Stimulated activated naive CD8-positive, alpha-beta T cell treated with anti-CD3 and anti-CD28 coated beads, Interleukin-15, amount 100 ng/mL, for 72 hours (primary cell): Measurements from ENCODE around the gene KCNT1.

Source experiments
- ATAC-seq: fragments of 150-1000 bp; cut with Tn5 transposase; 2 replicates; pipeline ENCODE4 v1.10.0; 2021; ENCODE audit warnings: mild to moderate bottlenecking, moderate library complexity
- DNase-seq, 2 donors: peaks; one replicate each; pipeline ENCODE4 v3.0.0; 2021 to 2022
- H3K27ac Mint-ChIP-seq, 2 donors: one replicate each; pipeline ENCODE4 v1.8.0; 2022; ENCODE audit warnings: mild to moderate bottlenecking in 2 of 2, mixed read lengths in 2 of 2, moderate library complexity in 2 of 2
- H3K27me3 Mint-ChIP-seq: one replicate; pipeline ENCODE4 v1.8.0; 2022; ENCODE audit warnings: mixed read lengths
- H3K4me1 Mint-ChIP-seq: one replicate; pipeline ENCODE4 v1.8.0; 2022; ENCODE audit warnings: mild to moderate bottlenecking, mixed read lengths
- H3K4me3 Mint-ChIP-seq, 2 donors: one replicate each; pipeline ENCODE4 v1.8.0; 2022; ENCODE audit warnings: mild to moderate bottlenecking in 2 of 2, mixed read lengths in 2 of 2, moderate library complexity in 1 of 2
- H3K9me3 Mint-ChIP-seq, 2 donors: one replicate each; pipeline ENCODE4 v1.8.0; 2022; ENCODE audit warnings: mixed read lengths in 2 of 2

Gene KCNT1

GRCh38 chr9:135724186-135724787 lies 22.3 kb downstream of the KCNT1 start:
- Mint-ChIP-seq H3K4me3 (no peak overlapping the region), H3K4me1 (no peaks in the 10 kb centered on the region), H3K9me3 (no peaks in the 10 kb centered on the region), H3K27me3 (peaks cover 27% of the 10 kb centered on the region), H3K27ac (no peak overlapping the region)
- ATAC-seq (no peak), DNase-seq (no peak)

DNA sequence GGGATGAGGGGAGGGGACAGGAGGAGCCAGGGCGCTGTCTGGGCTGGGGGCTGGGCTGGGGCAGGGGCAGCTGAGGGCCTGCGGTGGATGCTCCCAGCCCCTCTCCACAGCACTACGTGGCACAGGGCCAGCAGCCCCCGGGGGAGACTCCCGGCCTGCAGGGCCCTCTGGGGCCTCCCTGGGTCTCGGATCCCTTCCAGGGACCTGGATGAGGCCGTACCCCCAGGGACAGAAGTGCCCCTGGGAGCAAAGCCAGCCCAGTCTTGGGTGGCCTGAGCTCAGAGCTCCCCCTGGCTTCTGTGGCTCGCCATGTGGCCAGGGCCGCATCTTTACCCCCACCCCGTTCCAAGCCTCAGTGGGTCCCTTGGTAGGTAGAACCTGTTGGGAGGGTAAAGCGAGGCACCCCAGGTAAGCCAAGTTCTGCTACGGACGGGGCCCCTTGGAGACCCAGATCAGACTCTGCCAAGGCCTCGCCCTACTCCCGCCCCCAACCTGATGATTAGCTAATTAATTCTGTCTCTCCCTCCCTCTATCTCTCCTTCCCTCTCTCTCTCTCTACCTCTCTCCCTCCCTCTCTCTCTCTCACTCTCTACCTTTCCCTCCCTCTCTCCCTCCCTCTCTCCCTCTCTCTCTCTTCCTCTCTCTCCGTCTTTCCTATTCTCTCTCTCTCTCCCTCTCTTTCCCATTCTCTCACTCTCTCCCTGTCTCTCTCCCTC lies 24.3 kb downstream of the KCNT1 start:
- ATAC-seq: peak; percentile 32
- no peak for DNase-seq
- H3K4me1 Mint-ChIP-seq: no peaks in the 10 kb centered on the region

GRCh38 chr9:135727257-135727875 lies 25.4 kb downstream of the KCNT1 start:
- H3K27me3 Mint-ChIP-seq: peaks cover 24% of the 10 kb centered on the region
- no peak for ATAC-seq
- no peak overlapping the region for H3K27ac Mint-ChIP-seq

More for the DNA sequence above, 24.3 kb downstream of the KCNT1 start:
- Mint-ChIP-seq H3K9me3 (peaks cover 5 to 6% of the 10 kb centered on the region in 2 donors), H3K27me3 (peaks cover 24% of the 10 kb centered on the region), H3K27ac (no peak overlapping the region), H3K4me3 (no peak overlapping the region)

DNA sequence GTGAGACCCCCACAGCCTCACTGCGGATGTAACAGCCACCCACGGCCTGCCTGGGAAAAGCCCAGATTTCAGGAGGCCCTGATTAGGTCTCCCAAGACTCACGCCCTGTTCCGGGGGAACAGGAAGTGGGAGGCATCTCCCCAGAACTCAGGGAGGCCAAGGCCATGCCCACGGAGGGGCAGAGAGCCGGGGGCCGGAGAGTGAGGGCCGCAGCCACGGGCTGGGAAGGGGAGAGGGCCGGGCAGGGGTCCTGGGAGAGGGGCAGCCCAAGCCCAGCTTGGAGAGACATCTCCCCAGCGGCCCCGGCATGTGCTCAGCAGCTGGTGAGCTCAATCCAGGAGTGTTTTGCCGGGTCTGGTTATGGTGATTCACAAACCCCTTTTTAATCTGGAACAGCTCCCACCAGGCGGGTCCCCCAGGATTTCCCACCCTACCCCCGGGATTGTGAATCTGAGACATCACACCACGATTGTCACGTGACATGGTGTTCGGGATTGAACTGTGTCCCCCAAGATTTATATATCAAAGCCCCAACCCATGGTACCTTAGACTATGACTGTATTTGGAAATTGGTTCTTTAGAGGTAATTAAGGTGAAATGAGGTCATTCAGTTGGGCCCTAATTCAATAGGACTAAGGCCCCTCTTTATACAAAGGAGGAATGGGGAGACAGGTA lies 26.6 kb downstream of the KCNT1 start:
- peaks cover 28% of the 10 kb centered on the region for H3K27me3 Mint-ChIP-seq
- ATAC-seq (no peak), DNase-seq (no peak)
- peaks cover 8 to 22% of the 10 kb centered on the region in 2 donors for H3K9me3 Mint-ChIP-seq
- no peaks in the 10 kb centered on the region for H3K4me1 Mint-ChIP-seq
- no peak overlapping the region for H3K4me3 Mint-ChIP-seq
- no peak overlapping the region for H3K27ac Mint-ChIP-seq

More at GRCh38 chr9:135727257-135727875, 25.4 kb downstream of the KCNT1 start:
- no peak overlapping the region for H3K4me3 Mint-ChIP-seq
- no peaks in the 10 kb centered on the region for H3K4me1 Mint-ChIP-seq
- peaks cover 8 to 12% of the 10 kb centered on the region in 2 donors for H3K9me3 Mint-ChIP-seq
- no peak for DNase-seq

DNA sequence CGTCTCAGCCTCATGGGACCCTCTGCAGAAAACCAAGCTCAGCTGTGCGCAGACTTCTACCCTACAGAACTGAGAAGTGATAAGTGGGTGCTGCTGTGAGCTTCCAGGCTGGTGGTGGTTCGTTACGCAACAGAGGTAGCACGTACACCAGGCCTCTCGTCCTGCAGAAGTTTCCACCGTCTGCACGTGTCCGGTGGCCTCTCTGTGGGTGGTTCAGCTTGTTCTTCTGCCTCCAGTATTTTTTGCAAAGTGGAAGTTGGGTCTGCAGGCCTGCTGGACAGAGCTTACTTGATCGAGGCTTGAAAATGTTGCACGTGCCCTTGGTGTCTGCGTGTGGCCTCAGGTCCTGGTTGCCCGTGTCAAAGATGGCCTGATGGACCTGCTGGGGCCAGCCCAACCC lies 27.5 kb downstream of the KCNT1 start:
- ATAC-seq (no peak), DNase-seq (no peak)
- Mint-ChIP-seq H3K9me3 (peaks cover 8 to 25% of the 10 kb centered on the region in 2 donors), H3K4me3 (no peak overlapping the region), H3K4me1 (no peaks in the 10 kb centered on the region), H3K27me3 (peaks cover 37% of the 10 kb centered on the region), H3K27ac (no peak overlapping the region)

DNA sequence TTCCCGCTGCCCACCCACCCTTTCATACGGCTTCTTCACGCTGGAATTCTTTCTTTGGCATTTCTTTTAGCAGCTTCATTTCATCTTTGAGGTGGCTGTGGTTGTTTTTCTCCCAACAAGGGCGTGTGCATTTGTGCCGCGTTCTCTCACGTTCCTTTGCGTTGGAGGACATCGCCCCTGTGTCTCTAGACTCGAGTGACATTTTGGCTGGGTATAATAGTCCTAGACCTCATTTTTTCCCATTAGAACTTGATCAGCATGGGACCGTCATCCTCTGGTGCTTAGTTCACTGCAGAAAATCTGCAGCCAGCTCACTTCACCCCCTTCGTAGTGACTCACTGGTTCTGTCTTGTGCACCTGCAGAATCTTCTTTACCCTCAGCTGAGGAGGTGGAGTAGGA lies 29.5 kb downstream of the KCNT1 start:
- H3K4me3 Mint-ChIP-seq: no peak overlapping the region
- H3K27ac Mint-ChIP-seq: no peak overlapping the region
- DNase-seq (no peak), ATAC-seq (no peak)
- H3K4me1 Mint-ChIP-seq: no peaks in the 10 kb centered on the region
- peaks cover 8 to 25% of the 10 kb centered on the region in 2 donors for H3K9me3 Mint-ChIP-seq
- peaks cover 28% of the 10 kb centered on the region for H3K27me3 Mint-ChIP-seq

GRCh38 chr9:135732569-135733257 lies 30.7 kb downstream of the KCNT1 start:
- ATAC-seq (no peak), DNase-seq (no peak)
- Mint-ChIP-seq H3K9me3 (peaks cover 8 to 25% of the 10 kb centered on the region in 2 donors), H3K4me3 (no peak overlapping the region), H3K27ac (no peak overlapping the region), H3K27me3 (peaks cover 34% of the 10 kb centered on the region), H3K4me1 (no peaks in the 10 kb centered on the region)

GRCh38 chr9:135734616-135735144 lies 32.7 kb downstream of the KCNT1 start:
- Mint-ChIP-seq H3K27ac (no peak overlapping the region), H3K9me3 (peaks cover 8 to 25% of the 10 kb centered on the region in 2 donors)
- ATAC-seq: no peak

GRCh38 chr9:135736272-135736978 lies 34.4 kb downstream of the KCNT1 start:
- Mint-ChIP-seq H3K27ac (no peak overlapping the region), H3K4me3 (no peak overlapping the region), H3K9me3 (peaks cover 2 to 18% of the 10 kb centered on the region in 2 donors), H3K4me1 (no peaks in the 10 kb centered on the region), H3K27me3 (peaks cover 48% of the 10 kb centered on the region)
- no peak for DNase-seq
- no peak for ATAC-seq

More at GRCh38 chr9:135734616-135735144, 32.7 kb downstream of the KCNT1 start:
- Mint-ChIP-seq H3K27me3 (peaks cover 43% of the 10 kb centered on the region), H3K4me3 (no peak overlapping the region), H3K4me1 (no peaks in the 10 kb centered on the region)
- no peak for DNase-seq

DNA sequence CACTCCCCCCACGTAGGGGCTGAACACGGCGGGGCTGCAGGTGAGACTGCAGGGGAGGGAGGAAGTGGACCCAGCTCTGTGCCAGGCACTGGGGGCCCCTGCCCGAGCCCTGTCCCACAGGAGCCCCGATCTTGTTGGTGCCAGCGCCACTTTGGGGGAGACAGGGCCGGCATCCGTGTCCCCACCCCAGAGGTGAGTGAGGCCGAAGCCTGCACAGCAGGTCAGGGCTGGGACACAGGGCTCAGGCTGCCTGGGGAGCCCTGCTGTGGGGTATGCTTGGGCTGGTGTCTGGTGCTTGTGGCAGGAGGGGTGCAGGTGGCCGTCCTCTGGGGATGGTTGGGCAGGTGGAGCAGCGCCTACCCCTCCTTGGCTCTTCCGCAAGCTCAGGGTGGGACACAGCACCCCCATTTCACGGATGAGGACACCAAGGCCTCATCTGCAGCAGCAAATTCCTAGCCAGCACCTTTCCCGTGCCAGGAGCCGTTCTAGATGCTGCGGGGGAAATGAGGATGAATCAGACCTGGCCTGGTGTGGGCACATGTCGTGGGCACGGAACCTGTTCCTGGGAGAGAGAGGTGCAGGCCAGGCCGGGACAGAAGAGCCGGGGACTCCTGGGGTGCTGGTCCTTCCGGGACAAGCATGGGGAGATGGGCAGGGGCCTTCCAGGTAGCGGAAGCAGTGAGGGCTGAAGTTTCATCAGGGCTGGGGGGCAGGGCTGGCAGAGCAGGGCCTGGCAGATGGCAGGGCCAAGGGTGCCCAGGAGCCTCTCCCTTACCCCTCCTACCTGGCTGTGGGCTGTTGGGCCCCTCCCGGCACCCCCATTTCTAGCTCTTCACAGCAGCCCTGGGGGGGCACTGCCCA lies 35.2 kb downstream of the KCNT1 start:
- no peak for DNase-seq
- H3K27ac Mint-ChIP-seq: no peak overlapping the region
- no peak overlapping the region for H3K4me3 Mint-ChIP-seq
- H3K9me3 Mint-ChIP-seq: peaks cover 0 to 14% of the 10 kb centered on the region in 2 donors
- H3K27me3 Mint-ChIP-seq: peaks cover 48% of the 10 kb centered on the region
- H3K4me1 Mint-ChIP-seq: no peaks in the 10 kb centered on the region
- ATAC-seq: no peak

DNA sequence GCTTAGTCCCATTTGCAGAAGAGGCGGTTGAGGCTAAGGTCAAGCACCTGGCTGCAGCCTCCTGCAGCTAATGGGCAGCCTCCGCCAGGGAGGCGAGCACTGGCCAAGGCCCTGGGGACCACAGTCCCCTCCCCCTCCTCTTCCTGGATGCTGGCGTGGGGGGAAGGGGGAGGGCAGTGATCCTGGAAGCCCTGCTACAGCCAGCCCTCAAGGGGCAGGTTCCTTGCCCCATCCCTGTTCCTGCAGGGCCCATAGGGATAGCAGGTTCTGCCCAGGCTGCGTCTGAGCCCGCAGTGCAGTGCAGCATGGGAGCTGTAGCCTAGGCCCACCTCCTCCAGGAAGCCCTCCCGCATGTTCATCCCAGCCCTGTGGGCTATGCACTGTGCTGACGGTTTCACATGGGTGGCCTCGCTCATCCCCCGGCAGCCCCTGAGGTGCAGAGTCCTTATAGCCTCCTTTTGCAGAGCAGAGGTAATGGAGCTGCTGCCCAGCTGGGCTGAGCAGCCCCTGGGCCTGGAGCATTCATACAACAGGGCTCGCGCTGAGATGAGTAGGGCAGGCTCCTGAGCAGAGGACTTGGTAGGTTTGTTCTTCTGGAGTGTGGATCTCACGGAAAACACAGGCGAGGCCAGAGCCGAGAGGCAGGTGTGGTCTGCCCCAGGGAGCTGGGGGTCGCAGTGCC lies 36.0 kb downstream of the KCNT1 start:
- no peak for DNase-seq
- Mint-ChIP-seq H3K4me1 (no peaks in the 10 kb centered on the region), H3K9me3 (peaks cover 0 to 7% of the 10 kb centered on the region in 2 donors), H3K27me3 (peaks cover 48% of the 10 kb centered on the region), H3K27ac (no peak overlapping the region), H3K4me3 (no peak overlapping the region)
- ATAC-seq: no peak

- Mint-ChIP-seq H3K9me3 (no peaks in the 10 kb centered on the region), H3K4me1 (no peaks in the 10 kb centered on the region), H3K27me3 (peaks cover 35% of the 10 kb centered on the region), H3K27ac (no peak overlapping the region), H3K4me3 (no peak overlapping the region)
- no peak for DNase-seq
- no peak for ATAC-seq
These were observed 37.6 kb downstream of the KCNT1 start for GRCh38 chr9:135739271-135740220.
